ENCODE data around the gene DNAJC1. TPM values are rescaled to one million over a fixed set of nuclear protein-coding genes. Genes with fewer than 3 reads are reported as not detected.

The DNAJC1 gene
- total RNA-seq, 1 experiment from 2014 or later, result 13.2 TPM

- TF ChIP-seq FOXP4 (CRISPR knock-in tag; IDR thresholded peaks at IDR 0.05) (no peak), SP1 (CRISPR knock-in tag; conservative IDR thresholded peaks at IDR 0.05) (no peak)
Observed at GRCh38 chr10:21831986-21832820, 171.3 kb downstream of the DNAJC1 start (continued).

GRCh38 chr10:21830037-21830436 is 173.5 kb downstream of the DNAJC1 start:
- H3K36me3 Mint-ChIP-seq, result peaks cover 88% of the 10 kb centered on the region
- no peak for ATAC-seq
- POLR2A ChIA-PET, result no interaction called here

GRCh38 chr10:21827308-21827707 is 176.2 kb downstream of the DNAJC1 start:
- DNase-seq (ENCODE audit: low spot score) (no peak), ATAC-seq (no peak)
- ChIA-PET CTCF (no interaction called here), POLR2A (interaction anchor here (0.6 kb wide), 1 partner anchor 799 kb away, joined by 6 read pairs; no protein-coding TSS in a partner anchor)
- Mint-ChIP-seq H3K4me3 (no peak overlapping the region), H3K27me3 (ENCODE audit: low read depth) (no peaks in the 10 kb centered on the region), H3K27ac (no peak overlapping the region), H3K4me1 (no peaks in the 10 kb centered on the region), H3K36me3 (peaks cover 67% of the 10 kb centered on the region), H3K9me3 (peaks cover 74% of the 10 kb centered on the region)
- TF ChIP-seq ESRRA (CRISPR knock-in tag; IDR thresholded peaks at IDR 0.05; ENCODE audit: borderline replicate concordance) (no peak), ZNF396 (CRISPR knock-in tag; IDR thresholded peaks at IDR 0.05; ENCODE audit: borderline replicate concordance) (no peak), PRDM15 (CRISPR knock-in tag; IDR thresholded peaks at IDR 0.05) (no peak), GRHL2 (CRISPR knock-in tag; IDR thresholded peaks at IDR 0.05; ENCODE audit: insufficient replicate concordance, severe bottlenecking) (no peak), ZNF423 (CRISPR knock-in tag; IDR thresholded peaks at IDR 0.05) (no peak), ATF3 (CRISPR knock-in tag; conservative IDR thresholded peaks at IDR 0.05) (no peak), CDX4 (CRISPR knock-in tag; IDR thresholded peaks at IDR 0.05; ENCODE audit: borderline replicate concordance) (no peak), AFF4 (CRISPR knock-in tag; IDR thresholded peaks at IDR 0.05; ENCODE audit: borderline replicate concordance) (no peak), NFE2L1 (CRISPR knock-in tag; IDR thresholded peaks at IDR 0.05) (no peak), STAT6 (CRISPR knock-in tag; conservative IDR thresholded peaks at IDR 0.05; ENCODE audit: low read depth) (no peak), IRF2 (CRISPR knock-in tag; IDR thresholded peaks at IDR 0.05; ENCODE audit: borderline replicate concordance, low read depth) (no peak)

More at GRCh38 chr10:21830037-21830436, 173.5 kb downstream of the DNAJC1 start:
- peaks cover 89% of the 10 kb centered on the region for H3K9me3 Mint-ChIP-seq
- 0 out of 2 replicates have a peak, but pooled peaks cover 8% of the 10 kb centered on the region for H3K27me3 Mint-ChIP-seq (ENCODE audit: low read depth)
- no peak for TF ChIP-seq CDX4 (CRISPR knock-in tag; IDR thresholded peaks at IDR 0.05; ENCODE audit: borderline replicate concordance)
- TF ChIP-seq GABPB1 (CRISPR knock-in tag; IDR thresholded peaks at IDR 0.05), result no peak
- no peak for TF ChIP-seq NFYB (CRISPR knock-in tag; conservative IDR thresholded peaks at IDR 0.05; ENCODE audit: low read depth)
- no peak for TF ChIP-seq ATF1 (CRISPR knock-in tag; IDR thresholded peaks at IDR 0.05)
- DNase-seq (ENCODE audit: low spot score), result no peak
- H3K27ac Mint-ChIP-seq, result no peak overlapping the region
- H3K4me1 Mint-ChIP-seq, result no peaks in the 10 kb centered on the region
- H3K4me3 Mint-ChIP-seq, result no peak overlapping the region
- CTCF ChIA-PET, result no interaction called here

All from WTC11 (cell line).